Inferior parietal cortex (tissue), 1 donor: ENCODE data around the gene IGFBP2.

Experiments used
- DNase-seq: peaks from one replicate; pipeline ENCODE4 v3.0.0-alpha.2; 2016; ENCODE audit errors: extremely low spot score

Gene IGFBP2

GRCh38 chr2:216615298-216616082, 17.7 kb upstream of the IGFBP2 start:
- DNase-seq: no peak

GRCh38 chr2:216616083-216616678, 17.0 kb upstream of the IGFBP2 start:
- no peak for DNase-seq

- no peak for DNase-seq
Measured at GRCh38 chr2:216617159-216617815, 15.9 kb upstream of the IGFBP2 start.

GRCh38 chr2:216618785-216619184, 14.4 kb upstream of the IGFBP2 start:
- no peak for DNase-seq

- no peak for DNase-seq
Measured at GRCh38 chr2:216619411-216620393, 13.5 kb upstream of the IGFBP2 start.

- DNase-seq: no peak
Measured at GRCh38 chr2:216620786-216621185, 12.4 kb upstream of the IGFBP2 start.

GRCh38 chr2:216621292-216621691, 11.9 kb upstream of the IGFBP2 start:
- DNase-seq: no peak

GRCh38 chr2:216622526-216622925, 10.7 kb upstream of the IGFBP2 start:
- no peak for DNase-seq

GRCh38 chr2:216624251-216624650, 9.0 kb upstream of the IGFBP2 start:
- DNase-seq: no peak

GRCh38 chr2:216626168-216626874, 6.9 kb upstream of the IGFBP2 start:
- DNase-seq: no peak

- no peak for DNase-seq
Measured at GRCh38 chr2:216626875-216627245, 6.4 kb upstream of the IGFBP2 start.

- DNase-seq: no peak
Measured at GRCh38 chr2:216629784-216630183, 3.4 kb upstream of the IGFBP2 start.

- DNase-seq: no peak
Measured at GRCh38 chr2:216632346-216632951, 771 bp upstream of the IGFBP2 start.

- DNase-seq: no peak
Measured at GRCh38 chr2:216633616-216634369, 573 bp downstream of the IGFBP2 start.

GRCh38 chr2:216634370-216635148, 1.3 kb downstream of the IGFBP2 start:
- no peak for DNase-seq

- no peak for DNase-seq
Measured at GRCh38 chr2:216635171-216635570, 2.0 kb downstream of the IGFBP2 start.

- no peak for DNase-seq
Measured at GRCh38 chr2:216635701-216636550, 2.7 kb downstream of the IGFBP2 start.
